ENCODE results near the gene CNOT6. TPM values are rescaled to one million over a fixed set of nuclear protein-coding genes. Genes with fewer than 3 reads are reported as not detected.
A peak's percentile ranks its signal among the peaks of the same experiment; 100 is the strongest.

Gene CNOT6
- total RNA-seq, 1 experiment from 2014 or later = 59.1 TPM

DNA sequence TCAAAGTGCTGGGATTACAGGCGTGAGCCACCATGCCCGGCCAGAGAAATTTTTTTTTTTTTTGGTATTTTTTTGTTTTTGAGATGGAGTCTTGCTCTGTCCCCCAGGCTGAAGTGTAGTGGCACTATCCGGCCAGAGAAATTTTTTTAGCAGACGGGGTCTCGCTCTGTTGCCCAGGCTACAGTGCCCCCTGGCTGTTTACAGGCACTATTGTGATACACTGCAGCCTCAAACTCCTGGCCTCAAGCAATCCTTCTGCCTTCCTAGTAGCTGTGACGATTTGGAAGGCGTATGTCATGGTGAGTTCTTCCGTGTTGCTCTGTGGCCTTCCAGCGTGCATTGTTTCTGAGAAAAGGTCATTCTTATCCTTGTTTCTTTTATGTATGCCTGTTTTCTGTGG, 47.5 kb downstream of the CNOT6 start:
- POLR2A ChIA-PET = no interaction called here
- RAD21 ChIA-PET (ENCODE audit: low non-redundant PET in 1 of 2, low total read pairs in 2 of 2, uncharacterized antibody in 2 of 2, unreplicated experiment in 2 of 2) = no interaction called here
- BruUV-seq (replicated peaks) = no TSS peak
- ATAC-seq = peak; percentile 44; the same call in 1 of the 2 replicates
- H3K27ac ChIP-seq (ENCODE audit: low read depth, low read length) = no peak overlapping the region
- no peak for TF ChIP-seq ZNF274 (IDR thresholded peaks at IDR 0.05; ENCODE audit: low read depth, low read length)
- no peak for TF ChIP-seq ZFX (IDR thresholded peaks at IDR 0.05)
- TF ChIP-seq CTCF (IDR thresholded peaks at IDR 0.05 in 2 of 3, conservative IDR thresholded peaks at IDR 0.05 in 1 of 3; ENCODE audit: borderline replicate concordance in 1 of 3, insufficient read depth in 1 of 3, low read depth in 2 of 3, low read length in 2 of 3) = peak in 2 of 3 experiments; percentile 25 to 28; a peak in 3 of 6 replicates
- no peak for TF ChIP-seq SP1 (IDR thresholded peaks at IDR 0.05; ENCODE audit: low read depth)
- no peaks in the 10 kb centered on the region for H3K9me3 ChIP-seq (ENCODE audit: control insufficient read depth in 1 of 2, insufficient read depth in 1 of 2, low read depth in 1 of 2, low read length in 2 of 2)
- peaks cover 0 to 8% of the 10 kb centered on the region in 2 experiments; a peak in 2 of 4 replicates for H3K36me3 ChIP-seq (ENCODE audit: control insufficient read depth in 1 of 2, insufficient read depth in 2 of 2, low read length in 2 of 2)
- H3K9ac ChIP-seq (ENCODE audit: low read length) = no peak overlapping the region
- H2AFZ ChIP-seq (ENCODE audit: low read depth, low read length, poor library complexity, severe bottlenecking) = no peak overlapping the region
- no peak overlapping the region for H3K4me2 ChIP-seq (ENCODE audit: low read length)
- H4K20me1 ChIP-seq (ENCODE audit: insufficient read depth) = 0 out of 2 replicates have a peak, but pooled peaks cover 5% of the 10 kb centered on the region
- H3K27me3 ChIP-seq (ENCODE audit: insufficient read depth, low read length) = no peaks in the 10 kb centered on the region
- CTCF ChIA-PET = no interaction called here
- no peak for DNase-seq (ENCODE audit: low read depth, low spot score)
- H3K9me2 ChIP-seq (ENCODE audit: insufficient read depth) = no peaks in the 10 kb centered on the region
- peaks cover 85% of the 10 kb centered on the region for H3K79me2 ChIP-seq (ENCODE audit: insufficient read depth, low read length)
- H3K4me3 ChIP-seq (replicated peaks in 1 of 2; ENCODE audit: low read depth in 1 of 2, low read length in 2 of 2) = no peak overlapping the region
- intact Hi-C loops (cut with micrococcal nuclease) = no loop called here
- H3K4me1 ChIP-seq (ENCODE audit: control insufficient read depth in 1 of 2, insufficient read depth in 2 of 2, low read length in 2 of 2) = no peaks in the 10 kb centered on the region

GRCh38 chr5:180545248-180545647, 51.1 kb downstream of the CNOT6 start:
- no TSS peak for BruUV-seq (replicated peaks)
- Histone ChIP-seq H3K4me2 (ENCODE audit: low read length) (no peak overlapping the region), H3K9ac (ENCODE audit: low read length) (no peak overlapping the region), H3K9me3 (ENCODE audit: control insufficient read depth in 1 of 2, insufficient read depth in 1 of 2, low read depth in 1 of 2, low read length in 2 of 2) (no peaks in the 10 kb centered on the region), H3K27me3 (ENCODE audit: insufficient read depth, low read length) (no peaks in the 10 kb centered on the region), H3K27ac (ENCODE audit: low read depth, low read length) (no peak overlapping the region), H3K9me2 (ENCODE audit: insufficient read depth) (no peaks in the 10 kb centered on the region), H2AFZ (ENCODE audit: low read depth, low read length, poor library complexity, severe bottlenecking) (no peak overlapping the region), H3K79me2 (ENCODE audit: insufficient read depth, low read length) (peaks cover 77% of the 10 kb centered on the region), H3K36me3 (ENCODE audit: control insufficient read depth in 1 of 2, insufficient read depth in 2 of 2, low read length in 2 of 2) (peaks cover 0 to 4% of the 10 kb centered on the region in 2 experiments; a peak in 3 of 4 replicates), H3K4me1 (ENCODE audit: control insufficient read depth in 1 of 2, insufficient read depth in 2 of 2, low read length in 2 of 2) (no peaks in the 10 kb centered on the region), H3K4me3 (replicated peaks in 1 of 2; ENCODE audit: low read depth in 1 of 2, low read length in 2 of 2) (no peak overlapping the region), H4K20me1 (ENCODE audit: insufficient read depth) (0 out of 2 replicates have a peak, but pooled peaks cover 5% of the 10 kb centered on the region)
- no peak for TF ChIP-seq SIN3A (IDR thresholded peaks at IDR 0.05; ENCODE audit: low read depth)
- no peak for TF ChIP-seq SP1 (IDR thresholded peaks at IDR 0.05; ENCODE audit: low read depth)
- TF ChIP-seq EZH2 (IDR thresholded peaks at IDR 0.05) = no peak
- TF ChIP-seq RAD21 (IDR thresholded peaks at IDR 0.05; ENCODE audit: low read depth) = no peak
- no peak for TF ChIP-seq EGR1 (IDR thresholded peaks at IDR 0.05; ENCODE audit: low read depth)
- TF ChIP-seq, protein P1, sequence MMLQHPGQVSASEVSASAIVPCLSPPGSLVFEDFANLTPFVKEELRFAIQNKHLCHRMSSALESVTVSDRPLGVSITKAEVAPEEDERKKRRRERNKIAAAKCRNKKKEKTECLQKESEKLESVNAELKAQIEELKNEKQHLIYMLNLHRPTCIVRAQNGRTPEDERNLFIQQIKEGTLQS (IDR thresholded peaks at IDR 0.05) = no peak
- TF ChIP-seq FOSL1 (IDR thresholded peaks at IDR 0.05; ENCODE audit: low read depth) = no peak
- no peak for TF ChIP-seq ZNF274 (IDR thresholded peaks at IDR 0.05; ENCODE audit: low read depth, low read length)
- no peak for TF ChIP-seq EZH2phosphoT487 (IDR thresholded peaks at IDR 0.05; ENCODE audit: borderline replicate concordance)
- TF ChIP-seq POLR2AphosphoS5 (IDR thresholded peaks at IDR 0.05; ENCODE audit: low read depth, low read length) = no peak
- ATAC-seq (no peak), DNase-seq (ENCODE audit: low read depth, low spot score) (no peak)
- CTCF ChIA-PET = no interaction called here
- POLR2A ChIA-PET = no interaction called here
- intact Hi-C loops (cut with micrococcal nuclease) = no loop called here
- RAD21 ChIA-PET (ENCODE audit: low non-redundant PET in 1 of 2, low total read pairs in 2 of 2, uncharacterized antibody in 2 of 2, unreplicated experiment in 2 of 2) = no interaction called here

Data from HCT116 (cell line).